Activated CD4-positive, alpha-beta T cell treated with anti-CD3 and anti-CD28 coated beads, Interleukin-2, amount 50 U/mL, for 24 hours (primary cell): Measurements from ENCODE around the gene MLN.
"Not testable (repeated sequence)": the region's sequence is repeated elsewhere in the genome, so short reads cannot be mapped to it uniquely, and the experiment has no call there.

Experiments used
- DNase-seq, 2 donors: peaks; one replicate each; pipeline ENCODE4 v3.0.0-alpha.2; 2020; ENCODE audit warnings: low read depth in 1 of 2, low spot score in 1 of 2

MLN gene

DNA sequence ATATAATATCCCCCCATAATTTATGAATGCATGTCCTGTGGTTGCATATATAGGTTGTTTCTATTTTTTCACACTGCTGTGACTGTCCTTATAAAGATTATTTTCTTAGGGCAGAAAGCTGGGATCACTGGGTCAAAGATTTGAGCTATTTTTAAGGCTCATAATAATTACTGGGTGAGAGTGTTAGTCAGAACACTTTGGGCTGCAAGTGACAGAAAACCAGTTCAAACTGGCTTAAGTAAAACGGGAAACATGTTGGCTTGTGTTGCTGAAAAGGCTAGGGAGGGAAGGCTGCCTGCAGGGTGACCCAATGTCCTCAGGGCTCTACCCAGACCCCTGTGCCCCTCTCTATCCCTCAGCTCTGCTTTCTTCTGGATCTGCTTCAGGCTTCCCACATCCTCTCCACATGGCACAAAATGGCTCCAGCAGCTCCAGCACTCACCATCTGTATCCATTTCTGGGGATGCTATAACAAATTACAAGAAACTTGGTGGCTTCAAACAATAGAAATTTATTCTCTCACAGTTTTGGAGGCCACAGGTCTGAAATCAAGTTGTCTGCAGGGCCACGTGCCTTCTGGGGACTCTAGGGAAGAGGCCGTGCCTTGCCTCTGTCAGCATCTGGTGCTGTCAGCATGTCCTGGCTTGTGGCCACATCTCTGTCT lies 33.1 kb upstream of the MLN start:
- no peak for DNase-seq

DNA sequence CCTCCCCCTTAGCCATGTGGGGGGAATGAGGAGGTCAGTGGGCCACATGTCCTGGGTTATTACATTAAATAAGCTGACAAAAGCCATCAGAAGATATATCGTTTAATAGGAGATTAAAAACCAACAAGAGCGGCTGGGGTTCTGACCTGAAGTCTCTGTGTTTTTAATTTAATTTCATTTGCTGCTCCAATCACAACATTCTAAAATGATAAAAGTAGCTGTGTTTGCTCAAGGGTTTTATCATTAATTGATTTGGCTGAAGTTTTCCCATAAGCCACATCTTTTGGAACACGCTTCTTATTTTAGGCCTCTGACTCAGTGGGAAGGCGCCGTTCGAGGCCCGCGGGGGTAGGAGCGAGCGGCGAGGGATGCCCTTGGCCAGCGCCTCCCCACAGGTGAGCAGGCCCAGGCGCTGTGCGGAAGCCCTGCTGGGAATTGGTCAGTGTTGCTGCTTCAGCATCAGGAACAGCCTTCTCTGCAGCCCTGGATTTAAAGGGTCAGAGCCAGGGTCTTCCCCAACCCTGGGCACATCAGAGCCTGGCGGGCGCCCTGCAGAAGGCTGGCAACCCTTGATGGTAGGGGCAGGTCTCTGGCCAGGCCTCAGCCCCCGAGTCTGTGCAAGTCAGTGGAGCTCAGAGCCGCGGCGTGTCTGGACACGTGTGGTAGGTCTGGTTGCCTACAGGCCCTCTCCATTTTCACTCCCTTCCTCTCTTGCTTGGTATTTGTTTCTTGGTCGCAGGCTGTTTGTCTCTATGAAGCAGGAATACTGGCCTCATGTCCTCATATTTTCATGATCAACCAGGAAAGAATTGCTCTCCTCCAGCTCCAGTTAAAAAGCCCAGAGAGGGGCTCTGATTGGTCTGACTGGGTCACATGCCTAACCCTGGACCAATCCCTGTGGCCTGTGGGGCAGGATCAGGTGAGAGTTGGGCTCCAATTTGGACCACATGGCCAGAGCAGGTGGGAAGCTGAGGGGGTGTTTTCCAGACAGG lies 30.9 kb upstream of the MLN start:
- no peak for DNase-seq

DNA sequence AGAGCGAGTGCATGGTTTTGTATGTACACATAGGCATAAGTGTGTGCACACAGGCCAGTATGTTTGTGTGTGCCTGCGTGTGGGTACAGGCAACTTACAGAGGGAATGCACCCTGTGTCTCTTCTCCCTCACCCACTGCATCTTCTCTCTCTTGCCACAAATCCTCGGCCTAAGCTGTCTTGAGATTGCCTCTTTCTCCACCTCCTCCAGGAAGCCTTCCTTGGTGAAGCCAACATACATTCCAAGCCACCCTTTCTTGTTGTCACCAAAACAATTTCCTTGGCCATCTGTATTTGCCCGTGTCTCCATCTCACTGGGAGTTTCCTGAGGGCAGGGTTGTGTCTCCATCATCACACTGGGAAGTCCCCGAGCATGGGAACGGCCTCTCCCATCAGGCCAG lies 29.8 kb upstream of the MLN start:
- DNase-seq, result no peak

DNA sequence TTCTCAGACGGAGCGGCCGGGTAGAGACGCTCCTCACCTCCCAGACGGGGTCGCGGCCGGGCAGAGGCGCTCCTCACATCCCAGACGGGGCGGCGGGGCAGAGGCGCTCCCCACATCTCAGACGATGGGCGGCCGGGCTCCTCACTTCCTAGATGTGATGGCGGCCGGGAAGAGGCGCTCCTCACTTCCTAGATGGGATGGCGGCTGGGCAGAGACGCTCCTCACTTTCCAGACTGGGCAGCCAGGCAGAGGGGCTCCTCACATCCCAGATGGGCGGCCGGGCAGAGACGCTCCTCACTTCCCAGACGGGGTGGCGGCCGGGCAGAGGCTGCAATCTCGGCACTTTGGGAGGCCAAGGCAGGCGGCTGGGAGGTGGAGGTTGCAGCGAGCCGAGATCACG lies 29.0 kb upstream of the MLN start:
- not testable (repeated sequence) for DNase-seq

DNA sequence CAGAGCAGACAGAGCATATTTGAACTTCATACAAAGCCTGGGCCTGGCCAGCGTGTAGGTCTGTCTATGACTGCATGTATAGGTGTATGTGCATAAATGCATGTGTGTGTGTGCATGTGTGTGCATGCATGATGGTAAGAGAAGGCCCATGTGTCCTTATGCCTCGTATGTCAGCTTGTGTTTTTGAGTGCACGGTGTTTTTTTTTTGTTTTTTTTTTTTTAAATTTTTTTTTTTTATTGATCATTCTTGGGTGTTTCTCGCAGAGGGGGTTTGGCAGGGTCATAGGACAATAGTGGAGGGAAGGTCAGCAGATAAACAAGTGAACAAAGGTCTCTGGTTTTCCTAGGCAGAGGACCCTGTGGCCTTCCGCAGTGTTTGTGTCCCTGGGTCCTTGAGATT lies 27.9 kb upstream of the MLN start:
- DNase-seq, result not testable (repeated sequence)

DNA sequence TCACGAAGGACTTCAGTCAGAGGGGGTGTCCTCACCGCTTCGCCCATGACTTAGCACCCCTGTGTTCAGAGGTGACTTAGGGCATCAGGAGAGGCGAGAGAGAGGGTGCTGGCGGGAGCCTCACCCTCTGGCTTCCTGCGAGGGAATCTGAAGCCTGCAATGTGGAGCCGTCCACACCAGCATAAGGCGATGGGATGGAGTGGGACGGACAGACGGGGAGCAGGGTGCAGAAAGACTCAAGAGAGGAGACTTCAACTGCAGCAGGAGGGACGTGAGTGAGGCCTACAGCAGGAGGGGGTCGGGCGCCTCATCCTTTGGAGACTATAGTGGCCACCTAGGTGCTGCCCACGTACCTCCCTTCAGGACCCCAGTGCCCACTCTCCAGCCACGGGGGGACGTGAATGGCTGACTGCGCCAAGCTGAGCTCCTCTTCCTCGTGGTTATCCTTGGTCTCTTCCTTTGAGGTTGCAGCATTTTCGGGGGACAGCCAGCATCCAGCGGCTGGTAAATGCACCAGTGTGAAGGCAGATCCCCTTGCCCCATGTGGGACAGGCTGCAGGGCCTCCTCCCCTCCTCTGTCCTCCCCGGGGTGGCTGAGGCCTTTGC lies 26.9 kb upstream of the MLN start:
- no peak for DNase-seq

DNA sequence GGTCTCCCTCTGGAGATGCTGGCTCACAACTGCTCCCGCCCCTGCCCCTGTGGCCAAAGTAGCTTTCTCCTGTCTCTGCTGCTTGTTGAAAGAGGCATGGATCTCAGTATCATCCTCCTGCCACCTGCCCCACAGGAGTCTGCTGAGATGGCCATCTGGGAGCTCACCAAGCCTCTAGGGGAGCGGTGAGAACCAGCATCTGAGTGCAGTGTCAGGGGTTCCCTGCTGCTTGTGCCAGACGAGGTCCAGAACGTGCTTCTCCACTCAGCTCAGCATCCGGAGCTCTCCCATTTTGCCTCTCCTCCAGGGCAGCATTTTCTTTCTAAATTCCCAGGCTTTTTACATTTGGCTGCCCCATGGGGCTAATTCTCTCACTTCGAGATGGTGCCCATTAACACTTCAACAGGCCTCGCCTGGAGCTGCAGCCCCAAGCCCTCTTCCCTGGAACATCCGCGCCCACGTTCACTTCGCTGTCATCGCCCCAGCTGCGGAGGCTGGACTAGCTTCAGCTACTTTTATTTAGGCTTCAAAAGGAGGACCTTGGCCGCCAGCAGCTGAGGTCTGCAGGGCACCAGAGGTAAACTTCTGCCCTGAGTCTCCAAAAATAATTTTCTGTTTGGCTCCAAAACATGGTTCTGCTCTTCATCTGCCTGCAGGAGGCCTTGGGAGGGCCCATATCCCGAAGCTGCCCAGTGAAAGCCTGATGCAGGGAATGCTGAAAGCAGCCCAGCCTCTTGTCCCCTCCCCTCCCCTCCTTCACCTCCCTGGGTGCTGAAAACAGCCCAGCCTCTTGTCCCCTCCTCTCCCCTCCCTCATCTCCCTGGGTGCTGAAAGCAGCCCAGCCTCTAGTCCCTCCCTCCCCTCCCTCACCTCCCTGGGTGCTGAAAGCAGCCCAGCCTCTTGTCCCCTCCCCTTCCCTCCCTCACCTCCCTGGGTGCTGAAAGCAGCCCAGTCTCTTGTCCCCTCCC lies 25.2 kb upstream of the MLN start:
- DNase-seq, result no peak

DNA sequence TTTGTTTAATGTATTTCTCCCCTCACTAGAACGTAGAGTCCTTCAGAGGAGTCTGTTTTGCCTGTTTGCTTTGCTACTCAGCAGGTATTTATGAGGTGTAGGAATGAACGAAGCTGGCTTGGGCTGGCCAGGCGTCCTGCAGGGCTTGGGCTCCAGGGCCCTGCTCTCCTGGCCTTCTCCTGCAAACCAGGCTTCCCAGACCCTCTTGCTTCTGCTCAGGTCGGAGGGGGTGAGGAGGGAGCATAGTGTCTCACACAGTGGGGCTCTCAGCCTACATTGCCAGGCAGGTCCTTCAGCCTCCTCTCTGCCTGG lies 24.6 kb upstream of the MLN start:
- DNase-seq, result no peak

DNA sequence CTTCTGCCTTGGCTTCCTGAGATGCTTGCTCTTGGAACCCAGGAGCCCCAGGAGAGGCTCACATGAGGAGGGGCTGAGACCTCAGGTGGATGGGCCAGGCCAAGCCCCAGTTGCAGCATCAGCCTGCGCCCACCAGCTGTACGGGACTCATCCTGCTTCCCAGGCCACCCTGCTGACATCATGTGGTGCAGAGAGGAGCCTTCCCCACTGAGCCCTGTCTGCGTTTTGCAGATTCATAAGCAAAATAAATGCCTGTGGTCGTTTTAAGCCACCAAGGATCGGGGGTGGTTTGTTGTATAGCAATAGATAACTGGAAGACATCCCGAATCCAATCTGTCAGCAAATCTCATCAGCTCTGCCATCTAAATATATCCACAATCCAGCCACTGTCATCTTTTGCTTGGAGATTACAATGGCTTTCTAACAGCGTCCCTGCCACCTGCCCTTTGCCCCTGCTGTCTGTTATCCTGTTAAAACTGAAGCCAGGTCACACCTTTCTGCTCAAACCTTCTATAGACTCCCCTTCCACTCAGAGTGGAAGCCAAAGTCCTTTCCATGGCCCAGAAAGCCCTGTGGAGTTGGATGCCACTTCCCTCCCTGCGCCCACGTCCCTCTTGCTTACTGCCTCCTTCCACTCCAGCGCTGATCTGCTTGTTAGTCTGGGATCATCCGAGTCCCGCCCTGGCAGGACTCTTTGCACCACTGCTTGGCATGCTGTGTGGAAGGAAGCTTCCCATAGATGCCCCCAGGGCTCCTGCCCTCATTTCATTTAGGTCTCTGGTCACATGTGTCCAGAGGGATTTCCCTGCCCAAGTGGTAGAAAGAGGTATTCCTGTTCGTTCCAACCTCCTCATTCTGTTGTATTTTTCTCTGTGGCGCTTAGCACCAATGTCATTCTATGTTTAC lies 24.0 kb upstream of the MLN start:
- no peak for DNase-seq

DNA sequence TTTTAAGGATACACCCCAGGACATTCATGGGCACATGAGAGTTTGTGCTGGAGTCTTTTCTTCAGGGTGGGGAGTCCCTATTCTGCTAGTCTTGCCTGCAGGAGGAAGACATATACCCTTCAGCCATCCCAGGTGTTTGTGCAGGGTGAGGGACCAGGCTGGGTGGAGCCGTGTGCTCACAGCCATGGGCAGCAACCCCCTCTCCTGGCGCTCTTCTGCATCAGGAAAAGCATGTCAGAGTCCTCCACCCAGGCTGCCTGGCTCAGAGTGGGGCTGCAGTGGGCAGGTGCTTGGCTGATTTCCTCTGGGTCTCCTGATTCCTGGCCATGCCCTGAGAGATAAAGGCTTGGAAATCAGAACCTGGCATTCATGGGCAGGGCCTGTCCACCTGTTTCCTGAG lies 22.7 kb upstream of the MLN start:
- no peak for DNase-seq

DNA sequence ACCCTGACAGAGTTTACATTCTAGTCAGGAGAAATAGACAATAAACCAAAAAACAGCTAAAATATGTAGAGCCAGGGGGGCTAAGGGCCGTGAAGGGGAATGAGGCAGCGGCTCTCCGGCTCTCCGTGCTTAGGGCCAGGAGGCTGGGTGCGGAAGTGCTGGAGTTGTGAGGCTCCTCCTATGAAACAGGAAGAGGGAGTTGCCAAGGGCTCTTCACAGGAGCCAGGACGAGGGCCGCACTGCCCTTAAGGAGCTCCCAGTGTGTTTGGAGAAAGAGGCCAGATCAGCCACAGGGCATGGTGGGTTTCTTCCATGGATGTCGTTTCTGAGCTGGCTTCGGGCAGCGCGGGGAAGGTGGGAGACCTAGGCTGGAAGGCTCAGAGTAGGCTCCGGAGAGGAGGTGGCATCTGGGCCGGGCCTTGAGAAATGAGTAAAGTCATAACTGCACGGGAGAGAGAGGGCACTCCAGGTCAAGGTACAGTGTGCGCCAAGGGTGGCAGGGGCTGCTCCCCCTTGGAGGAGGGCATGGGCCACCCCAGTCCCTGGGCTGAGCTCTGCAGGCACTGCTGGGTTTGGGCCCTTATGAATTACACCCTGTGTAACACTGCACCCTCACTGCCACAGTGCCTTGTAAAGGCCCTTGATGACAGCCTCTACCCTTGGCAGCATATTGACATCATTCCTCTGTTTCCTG lies 20.8 kb upstream of the MLN start:
- no peak for DNase-seq

DNA sequence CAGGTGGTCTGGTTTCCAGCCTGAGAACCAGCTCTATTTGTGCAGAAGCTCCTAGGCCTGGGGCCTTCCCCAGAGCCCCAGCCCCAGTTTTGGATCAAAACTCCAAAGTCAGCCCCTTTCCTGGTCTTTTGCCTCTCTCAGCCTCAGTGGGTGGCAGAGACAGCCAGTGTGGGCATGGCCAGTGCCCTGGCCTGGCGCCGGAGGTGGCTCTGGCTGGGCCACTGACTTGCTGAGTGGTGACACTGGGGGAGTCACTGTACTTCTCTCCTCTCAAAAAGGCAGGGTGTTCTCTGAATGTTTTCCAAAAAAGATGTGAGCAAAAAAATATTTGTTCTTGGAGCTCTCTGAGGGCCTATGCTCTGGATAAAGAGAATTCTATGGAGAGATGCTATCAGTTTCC lies 20.0 kb upstream of the MLN start:
- DNase-seq, result no peak

DNA sequence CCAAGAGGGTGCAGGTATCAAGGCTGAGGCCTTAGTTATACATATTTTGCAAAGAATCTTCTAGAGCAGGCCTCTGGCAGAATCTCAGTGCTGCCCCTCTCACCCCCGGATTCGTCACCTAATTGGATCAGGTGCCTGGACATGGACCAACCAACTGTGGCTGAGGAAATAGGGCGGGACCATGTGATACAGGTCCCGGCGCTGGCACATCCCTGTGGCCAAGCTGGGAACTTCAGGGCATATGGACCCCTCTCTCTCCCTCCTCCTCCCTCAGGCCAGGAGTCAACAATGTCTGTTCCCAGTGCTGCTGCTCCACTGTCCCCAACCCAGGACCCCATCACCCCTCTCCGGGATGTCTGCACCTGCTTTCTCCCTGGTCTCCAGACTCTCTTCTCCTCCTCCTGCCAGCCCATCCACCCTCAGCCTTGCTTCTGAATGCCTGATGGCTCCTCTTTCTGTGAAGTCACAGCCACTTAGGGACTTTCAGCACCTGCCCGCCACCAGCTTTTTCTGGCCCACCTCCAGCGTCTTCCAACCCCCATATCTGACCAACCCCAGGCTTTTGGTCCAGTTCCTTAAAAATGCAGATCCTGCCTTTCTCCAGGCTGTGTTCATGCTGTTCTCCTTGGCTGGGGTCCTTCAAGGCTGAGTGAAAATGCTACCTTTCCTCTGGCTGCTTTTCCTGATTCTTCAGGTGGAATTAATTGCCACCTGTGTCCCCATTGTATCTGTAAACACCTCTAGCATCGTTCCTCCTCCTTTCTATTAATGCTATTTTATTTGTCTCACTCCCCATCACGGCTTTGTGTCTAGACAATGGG lies 19.0 kb upstream of the MLN start:
- DNase-seq, result no peak

DNA sequence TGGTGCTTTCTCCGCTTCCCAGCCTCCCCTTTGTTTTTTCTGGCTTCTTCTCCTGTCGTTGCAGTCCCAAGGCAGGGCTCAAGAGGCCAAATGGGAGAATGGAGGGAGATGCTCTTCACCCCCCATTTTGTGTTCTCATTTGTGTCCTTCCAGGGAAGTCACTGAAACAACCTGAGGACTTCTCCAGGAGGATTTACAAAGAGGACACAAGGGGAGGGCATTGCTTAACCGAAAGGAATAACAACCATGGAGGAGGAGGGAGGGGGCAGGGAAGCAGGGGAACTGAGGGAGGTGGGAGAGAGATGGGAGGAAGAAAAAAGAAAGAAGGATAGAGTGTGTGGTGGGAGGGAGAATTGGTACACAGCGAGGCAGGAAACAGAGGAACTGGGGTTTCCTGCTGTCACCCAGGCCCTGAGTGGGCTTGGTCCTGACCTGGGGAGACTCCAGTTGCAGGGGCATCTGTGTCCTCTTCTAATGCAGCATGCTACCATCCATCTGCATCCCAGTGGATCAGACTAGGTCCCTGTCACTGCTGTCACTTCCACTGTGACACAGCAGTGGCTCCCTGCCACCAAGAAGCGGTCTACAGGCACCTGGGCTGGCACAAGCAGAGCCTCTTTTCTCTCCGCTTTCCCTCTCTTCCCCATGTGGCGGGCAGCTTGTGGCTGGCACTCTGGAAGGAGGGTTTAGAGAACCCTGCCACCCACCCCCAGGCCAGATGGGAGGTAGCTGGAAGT lies 17.1 kb upstream of the MLN start:
- DNase-seq, result no peak

DNA sequence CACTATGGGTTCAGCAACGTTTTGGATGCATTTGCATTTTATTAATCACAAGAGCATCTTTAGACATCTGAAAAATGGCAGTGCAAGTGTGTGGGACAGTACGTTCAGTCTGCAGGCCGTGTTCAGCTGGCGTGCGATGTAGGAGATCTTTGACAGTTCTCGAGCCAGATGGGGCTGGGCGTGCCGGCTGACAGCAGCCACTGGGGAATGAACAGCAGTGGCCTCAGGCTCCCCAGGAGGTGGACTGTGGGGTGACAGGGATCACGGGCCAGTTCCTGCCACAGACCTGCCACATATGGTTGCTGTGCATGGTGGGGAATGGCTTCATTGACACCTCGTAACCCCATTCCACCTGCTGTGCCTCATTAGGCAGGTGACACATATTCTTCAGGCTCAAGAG lies 16.4 kb upstream of the MLN start:
- no peak for DNase-seq

DNA sequence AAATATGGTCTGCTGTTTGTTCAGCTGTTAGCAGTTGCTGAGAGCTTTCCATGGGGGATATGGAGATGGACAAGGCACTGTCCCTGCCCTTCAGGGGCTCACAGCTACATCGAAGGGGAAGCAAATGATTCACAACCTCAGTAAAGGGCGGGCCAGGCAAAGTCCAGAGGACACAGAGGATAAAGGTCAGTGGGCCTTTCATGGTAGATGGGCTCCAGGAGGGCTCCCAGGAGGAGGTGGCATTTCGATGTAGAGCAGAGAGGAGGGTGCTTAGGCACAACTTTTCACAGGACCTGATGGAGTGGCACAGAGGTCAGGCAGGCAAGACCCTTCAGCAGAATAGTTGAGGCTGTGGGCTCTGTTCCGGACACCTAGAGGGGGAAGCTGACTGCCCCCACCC lies 15.2 kb upstream of the MLN start:
- no peak for DNase-seq

DNA sequence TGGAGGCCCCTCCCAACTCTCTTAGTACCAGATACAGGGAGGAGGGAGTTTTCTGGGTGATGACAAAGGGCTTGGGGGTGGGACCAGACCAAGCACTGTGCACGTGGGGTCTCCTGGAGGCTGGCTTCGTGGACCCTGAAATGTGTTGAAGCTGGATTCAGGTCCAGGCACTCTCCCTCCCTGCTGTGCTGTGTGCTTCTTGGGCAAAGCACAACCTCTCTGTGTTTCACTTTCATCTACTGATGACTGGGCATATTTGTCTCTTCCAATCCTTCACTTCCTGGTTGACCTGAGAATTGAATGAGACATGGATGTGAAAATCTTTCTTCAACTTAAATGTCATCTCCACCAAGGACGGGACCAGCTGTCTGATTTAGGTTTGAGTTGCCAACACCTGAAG lies 14.5 kb upstream of the MLN start:
- DNase-seq, result no peak

DNA sequence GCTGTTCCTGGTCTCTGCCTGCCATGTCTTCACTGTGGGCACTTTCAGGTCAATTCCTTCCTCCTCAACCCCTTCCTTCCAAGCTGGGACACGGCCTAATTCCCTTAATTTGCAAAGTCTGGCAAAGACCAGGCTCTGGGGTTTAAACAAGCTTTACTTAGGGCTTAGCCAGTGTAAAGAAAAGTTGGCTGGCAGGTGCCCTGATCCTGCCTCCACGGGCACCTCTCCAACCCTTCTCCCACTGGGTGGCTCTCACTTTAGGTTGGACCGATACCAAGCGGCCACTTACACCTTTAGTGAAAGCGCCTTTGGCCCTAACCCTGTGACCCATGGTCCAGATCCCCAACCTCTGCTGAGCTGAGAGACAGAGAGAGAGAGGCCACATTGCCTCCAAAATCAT lies 13.7 kb upstream of the MLN start:
- DNase-seq, result no peak
